Activated CD4-positive, CD25-positive, alpha-beta regulatory T cell treated with anti-CD3 and anti-CD28 coated beads, Interleukin-2, amount 50 U/mL, for 16 hours (primary cell): ENCODE data around the gene C11orf21.

Experiments
- DNase-seq: peaks from one replicate; pipeline ENCODE4 v3.0.0-alpha.2; 2020; ENCODE audit warnings: low read depth, low spot score

C11orf21 gene

DNA sequence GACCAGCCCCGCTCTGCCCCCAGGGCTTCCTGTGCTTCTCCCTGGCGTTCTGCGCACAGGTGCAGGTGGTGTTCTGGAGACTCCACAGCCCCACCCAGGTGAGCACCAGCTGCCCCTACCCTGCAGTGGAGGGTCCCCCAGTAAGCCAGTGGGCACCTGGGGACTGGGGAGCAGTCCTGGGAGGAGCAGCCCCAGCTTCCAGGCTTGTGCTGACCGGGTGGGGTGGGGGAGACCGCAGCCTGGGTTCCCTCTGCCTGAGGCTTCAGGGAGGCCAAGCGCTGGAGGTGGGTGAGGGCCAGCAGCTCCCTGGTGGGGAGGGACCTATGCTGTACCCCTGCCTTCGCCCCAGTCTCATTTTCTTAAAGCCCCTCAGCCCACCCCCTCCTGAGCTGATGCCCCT is 7.0 kb upstream of the C11orf21 start:
- DNase-seq: no peak

DNA sequence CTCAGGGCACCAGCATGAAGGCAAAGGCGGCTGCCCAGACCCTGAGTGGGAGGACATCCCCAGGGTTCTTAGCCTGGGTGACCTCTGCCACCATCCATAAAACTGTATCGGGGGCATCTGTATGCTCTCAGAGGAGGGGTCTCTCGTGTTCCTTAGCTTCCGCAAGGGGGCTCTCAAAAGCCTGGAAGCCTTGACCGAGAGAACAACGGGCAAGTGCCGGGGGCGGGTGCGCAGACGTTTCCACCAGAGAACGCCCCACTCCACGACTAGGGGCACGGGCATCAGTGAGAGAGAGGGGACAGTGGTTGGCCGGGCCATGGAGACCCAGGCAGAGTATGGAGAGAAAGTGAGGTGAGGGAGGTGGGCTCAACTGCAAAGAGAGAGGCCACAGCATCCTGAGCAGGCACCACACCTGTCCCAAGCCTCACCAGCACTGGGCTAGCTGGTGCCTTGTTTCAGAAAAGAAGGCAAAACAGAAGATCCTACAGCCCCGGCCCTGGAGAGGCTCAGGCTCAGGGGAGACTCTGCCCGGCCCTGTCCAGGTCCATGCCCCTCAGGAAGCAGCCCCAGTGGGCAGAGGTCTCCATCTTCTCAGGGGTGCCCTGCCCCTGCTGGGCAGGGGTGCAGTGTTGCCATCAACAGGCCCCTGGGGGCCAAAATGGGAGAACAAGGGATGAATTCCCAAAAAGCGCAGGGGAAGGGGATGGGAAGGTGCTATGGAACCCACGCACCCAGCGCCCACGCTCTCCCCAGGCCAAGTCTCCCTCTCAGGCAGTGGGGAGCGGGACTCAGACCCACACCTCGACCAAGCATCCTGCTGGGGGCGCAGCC is 6.0 kb upstream of the C11orf21 start:
- DNase-seq: no peak

DNA sequence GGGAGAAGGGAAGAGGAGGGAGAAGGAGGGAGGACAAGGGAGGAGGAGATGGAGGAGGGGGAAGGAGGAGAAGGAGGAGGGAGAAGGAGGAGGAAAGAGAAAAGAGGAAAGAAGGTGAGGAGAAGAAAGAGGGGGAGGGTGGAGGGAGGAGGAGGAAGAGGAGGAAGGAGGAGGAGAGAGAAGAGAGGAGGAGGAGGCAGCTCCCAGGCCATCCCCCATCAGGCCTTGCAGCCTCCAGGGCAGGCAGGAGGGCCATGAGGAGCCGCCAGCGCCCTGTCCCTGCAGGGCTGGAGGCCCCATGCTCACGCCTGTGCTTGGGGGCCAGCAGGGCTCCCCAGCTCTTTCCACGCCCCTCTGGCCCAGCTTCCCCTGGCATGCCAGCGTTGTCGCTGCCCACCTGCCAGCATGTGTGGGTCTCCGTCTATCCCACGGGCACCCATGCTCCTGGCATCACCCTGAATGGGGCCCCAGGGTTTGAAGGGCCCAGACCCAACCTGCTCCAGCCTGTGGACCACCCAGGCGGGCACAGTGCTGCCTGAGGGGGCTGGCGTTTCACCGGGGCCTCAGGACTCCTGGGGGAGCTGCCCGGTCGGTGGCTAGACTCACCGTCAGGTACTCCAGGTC is 5.3 kb upstream of the C11orf21 start:
- DNase-seq: no peak

DNA sequence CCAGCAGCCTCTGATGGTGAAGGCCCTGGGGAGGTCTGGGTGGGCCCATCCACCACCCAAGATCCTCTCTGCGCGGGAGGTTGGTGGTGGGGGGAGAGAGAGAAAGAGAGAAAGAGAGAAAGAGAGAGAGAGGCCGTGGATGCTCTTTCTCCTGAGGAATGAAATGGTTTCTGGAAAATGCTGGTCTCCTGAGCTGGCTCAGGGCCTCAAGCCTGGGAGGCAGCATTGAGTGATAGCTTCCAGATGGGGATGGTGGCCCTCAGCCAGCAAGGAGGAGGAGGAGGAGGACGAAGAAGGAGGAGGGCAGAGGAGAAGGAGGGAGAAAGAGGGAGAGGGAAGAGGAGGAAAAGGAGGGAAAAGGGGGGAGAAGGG is 4.7 kb upstream of the C11orf21 start:
- DNase-seq: no peak

DNA sequence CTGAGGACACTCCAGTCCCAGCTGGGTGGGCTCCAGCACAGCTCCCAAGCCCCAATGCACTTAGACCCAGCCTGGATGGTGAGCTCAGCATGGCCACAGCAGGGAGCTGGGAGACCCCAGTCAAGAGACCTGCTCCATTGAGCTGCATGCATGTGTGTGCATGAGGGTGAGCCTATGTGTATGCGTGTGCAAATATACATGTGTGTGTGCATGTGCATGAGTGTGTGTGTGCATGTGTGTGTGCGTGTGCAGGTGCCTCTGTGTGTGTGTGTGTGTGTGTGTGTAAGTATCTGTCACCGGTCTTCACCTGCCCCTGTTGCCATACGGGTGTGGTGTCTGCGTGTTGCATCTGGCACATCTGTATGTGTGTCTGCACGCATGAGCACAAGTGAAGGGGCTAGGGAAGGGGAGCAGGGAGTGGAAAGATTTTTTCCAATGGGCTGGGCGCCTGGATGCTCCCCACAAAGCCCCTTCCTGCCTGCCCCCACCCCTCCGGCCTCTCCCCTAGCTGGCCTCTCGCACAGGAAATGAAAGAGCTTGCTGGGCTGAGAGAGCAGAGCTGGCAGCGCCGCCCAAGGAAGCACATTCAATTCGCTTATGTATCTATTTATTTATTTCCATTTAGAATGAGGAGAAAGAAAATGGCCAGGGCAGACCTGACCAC is 4.2 kb upstream of the C11orf21 start:
- no peak for DNase-seq

DNA sequence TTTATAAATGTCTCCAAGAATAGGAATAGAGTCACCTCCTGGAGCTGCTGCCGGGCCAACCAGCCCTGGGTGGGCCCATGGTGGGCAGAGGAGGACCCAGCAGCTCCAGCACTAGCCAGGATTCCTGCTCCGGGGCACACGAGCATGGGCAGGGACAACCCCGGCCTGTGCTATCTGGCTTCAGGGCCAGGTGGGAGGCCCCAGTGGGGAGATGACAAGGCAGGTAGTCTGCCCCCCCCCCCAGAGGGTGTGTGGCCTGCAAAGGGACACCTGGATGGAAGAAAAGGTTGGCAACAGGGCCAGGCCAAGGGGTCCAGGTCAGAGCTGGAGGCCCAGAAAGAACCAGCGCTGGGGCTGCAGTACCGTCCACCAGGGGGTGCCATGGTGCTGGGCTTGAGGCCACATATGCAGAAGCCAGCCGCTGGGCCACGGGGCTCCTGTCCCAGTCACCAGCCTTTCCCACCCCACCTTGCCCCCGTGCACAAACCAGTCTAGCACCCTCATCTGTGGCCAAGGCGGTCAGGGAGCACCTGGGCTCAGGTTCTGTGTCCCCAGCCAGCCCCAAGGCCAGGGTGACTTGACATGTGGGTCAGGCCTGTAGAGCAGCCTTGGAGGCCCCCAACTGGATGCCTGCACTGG is 3.5 kb upstream of the C11orf21 start:
- DNase-seq: peak; percentile 61

DNA sequence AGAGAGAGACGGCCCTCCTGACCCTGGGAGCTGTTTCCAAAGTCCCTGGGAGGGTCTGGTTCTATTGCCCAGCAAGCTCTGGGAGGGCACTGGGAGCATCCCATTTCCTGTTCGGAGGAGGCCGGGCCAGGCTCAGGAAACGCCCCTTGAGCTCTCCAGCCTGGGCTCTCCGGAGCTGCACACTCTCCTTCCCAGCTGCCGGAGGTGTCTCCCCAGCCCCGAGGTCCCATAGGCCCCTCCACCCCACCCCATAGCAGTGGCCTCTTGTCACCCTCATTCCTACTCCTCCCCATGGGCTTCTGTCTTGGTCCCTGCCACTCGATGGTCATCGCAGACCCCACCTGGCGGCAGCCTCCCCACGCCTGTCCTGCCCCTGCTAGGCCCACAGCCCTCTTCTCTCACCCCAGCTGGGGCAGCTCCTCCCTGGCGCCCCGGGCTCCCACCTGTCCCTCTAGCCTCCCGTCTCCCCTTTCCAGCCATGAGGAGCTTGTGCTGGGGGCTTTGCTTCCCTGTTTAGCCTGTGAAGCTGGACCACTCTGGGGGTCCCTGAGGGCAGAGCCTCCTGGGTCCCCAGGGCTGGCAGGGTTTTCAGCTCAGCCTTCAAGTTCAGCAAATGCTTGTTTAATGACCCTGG is 2.9 kb upstream of the C11orf21 start:
- DNase-seq: no peak

DNA sequence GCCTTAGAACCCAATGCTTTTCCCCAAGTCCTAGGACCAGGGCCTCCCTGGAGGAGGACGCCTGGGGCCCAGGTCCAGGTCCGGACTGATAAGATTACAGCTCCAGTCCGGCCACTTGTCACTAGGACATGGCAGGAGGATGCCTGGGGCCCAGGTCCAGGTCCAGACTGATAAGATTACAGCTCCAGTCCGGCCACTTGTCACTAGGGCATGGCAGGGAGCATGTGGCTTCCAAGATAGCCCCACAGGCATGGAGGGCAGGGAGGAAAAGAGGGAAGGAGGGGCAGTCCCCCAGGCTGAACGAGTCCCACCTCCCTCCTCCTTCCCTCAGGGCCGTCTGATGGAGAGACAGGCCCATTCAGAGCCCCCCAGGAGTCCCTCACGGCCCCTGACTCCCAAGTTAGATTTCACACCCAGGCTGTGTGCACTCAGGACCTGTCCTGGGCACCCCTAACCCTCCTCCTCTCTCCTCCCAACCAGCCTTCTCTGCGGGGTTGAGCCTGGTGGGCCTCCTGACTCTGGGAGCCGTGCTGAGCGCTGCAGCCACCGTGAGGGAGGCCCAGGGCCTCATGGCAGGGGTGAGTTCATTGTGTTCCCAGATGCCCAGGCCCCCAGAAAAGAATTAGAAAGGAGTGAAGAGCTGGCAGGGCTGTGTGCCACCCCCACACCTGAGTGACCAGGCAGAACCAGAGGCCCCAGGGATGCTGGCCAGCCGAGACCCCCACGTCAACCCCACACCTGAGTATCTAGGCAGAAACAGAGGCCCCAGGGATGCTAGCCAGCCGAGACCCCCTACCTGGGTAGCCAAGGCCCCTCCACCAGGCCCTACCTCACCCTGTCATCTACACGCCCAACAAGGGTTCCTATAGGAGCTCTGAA is 2.1 kb upstream of the C11orf21 start:
- no peak for DNase-seq

DNA sequence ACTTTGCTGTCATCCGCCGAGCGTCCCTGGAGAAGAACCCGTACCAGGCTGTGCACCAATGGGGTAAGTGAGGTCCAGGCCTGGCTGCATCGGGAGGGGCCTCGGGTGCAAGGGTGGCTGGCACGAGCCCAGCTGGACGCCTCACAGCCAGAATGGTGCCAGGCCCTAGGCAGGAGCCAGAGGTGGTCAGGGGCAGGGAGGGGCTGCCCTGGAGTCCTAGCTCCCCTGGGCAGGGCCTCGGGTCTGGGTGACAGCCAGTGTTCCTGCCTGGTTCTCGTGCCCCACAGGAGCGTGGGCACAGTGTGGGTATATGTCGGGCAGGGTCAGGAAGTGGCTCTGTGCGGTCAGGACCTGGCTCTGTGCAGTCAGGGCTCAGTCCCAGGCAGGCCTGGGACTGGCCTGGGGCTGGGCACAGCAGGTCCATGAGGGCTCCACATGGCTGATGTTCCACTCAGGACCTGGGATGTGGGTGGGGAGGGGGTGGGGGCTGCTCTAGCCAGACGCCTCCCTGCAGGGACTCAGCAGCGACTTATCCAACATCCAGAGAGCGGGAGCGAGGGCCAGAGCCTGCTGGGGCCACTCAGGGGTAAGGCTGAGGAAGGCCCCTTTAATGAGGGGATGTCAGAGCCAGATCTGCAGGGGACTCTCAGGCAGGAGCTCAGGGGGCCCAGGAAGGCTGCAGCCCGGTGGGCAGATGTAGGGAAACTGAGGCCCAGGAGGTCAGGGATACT is 1.3 kb upstream of the C11orf21 start:
- DNase-seq: no peak

DNA sequence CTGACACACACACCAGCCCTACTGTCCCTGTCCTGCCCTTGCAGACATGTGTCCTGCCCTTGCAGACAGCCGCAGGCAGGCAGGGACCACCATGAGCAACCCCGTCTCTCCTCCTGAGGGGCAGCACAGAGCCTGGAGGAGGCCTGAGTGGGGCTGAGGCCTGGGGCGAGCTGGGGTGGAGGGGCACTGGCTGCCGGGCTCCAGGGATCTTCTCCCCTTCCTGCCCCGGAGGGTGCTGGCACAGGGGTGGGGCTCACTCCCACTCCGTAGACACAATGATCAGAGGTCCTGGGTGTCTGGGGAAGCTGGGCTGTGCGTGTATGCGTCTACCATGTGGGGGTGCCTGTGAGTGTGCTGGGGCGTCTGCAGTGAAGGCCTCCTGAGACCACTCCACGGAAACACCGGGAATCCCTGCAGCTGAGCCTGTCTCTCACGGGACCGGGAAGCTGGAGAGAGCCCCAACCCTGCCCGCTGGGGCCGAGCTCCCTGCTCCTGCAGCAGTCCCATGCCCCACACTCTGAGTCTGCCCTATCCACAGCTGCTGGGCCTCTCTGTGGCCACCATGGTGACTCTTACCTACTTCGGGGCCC is 683 bp upstream of the C11orf21 start:
- DNase-seq: no peak

DNA sequence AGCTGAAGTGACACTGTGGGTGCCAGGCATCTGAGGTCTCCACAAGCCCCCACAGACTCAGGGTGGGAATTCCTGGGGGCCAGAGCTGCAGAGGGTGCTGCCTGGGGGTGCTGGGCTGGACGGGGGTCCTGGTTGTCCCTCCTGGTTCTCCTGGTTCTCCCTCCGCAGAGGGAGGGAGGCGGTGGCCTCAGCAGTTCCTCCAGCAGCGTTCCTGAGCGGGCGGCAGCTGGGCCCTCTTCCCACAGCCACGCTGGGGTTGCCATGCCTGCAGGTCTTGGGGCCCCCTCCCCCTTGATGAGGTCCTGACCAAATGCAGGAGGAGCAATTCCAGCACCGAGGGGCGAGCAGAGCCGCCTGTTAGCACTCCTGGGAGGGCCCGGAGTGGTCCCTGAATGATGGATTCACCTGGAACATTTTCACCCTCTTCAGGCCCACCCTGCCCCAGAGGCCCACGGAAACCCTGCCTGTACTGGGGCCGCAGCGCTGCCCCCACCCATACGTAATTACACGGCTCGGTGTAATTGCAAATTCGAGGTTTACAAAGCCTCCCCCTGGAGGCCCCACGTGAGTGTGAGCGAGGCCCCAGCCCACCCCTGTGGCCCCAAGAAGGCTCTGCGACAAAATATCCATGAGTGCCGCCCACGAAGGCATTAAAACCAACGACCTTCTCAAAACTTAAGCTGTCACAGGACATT is 635 bp downstream of the C11orf21 start:
- DNase-seq: no peak

DNA sequence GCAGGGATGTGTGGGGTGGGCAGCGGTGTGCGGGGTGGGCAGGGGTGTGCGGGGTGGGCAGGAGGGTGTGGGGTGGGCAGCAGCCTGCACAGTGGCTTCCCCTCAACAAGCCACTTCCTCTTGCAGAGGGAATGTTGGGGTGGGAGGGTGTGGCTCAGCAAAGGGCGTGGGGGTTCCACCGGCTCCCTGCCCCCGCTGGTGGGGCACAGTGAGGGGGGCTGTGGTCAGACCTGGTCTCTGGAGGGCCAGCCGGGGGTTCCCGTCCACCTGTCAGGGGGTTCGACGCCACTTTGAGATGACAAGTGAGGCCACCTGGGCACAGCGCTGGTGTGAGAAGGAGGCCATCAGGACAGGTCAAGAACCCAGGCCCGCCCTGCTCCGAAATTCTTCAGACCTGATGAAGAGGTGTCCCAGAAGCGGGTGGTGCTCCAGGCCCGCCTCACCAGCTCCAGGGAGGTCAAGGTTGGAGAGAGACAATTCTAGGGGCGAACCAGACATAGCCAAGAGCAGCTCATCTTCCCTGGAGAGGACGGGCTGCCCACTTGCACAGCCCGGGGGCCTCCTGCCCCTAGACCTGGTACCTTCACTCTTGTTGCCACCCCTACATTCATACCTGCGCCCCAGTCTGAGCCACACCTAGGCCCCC is 1.3 kb downstream of the C11orf21 start:
- DNase-seq: no peak

DNA sequence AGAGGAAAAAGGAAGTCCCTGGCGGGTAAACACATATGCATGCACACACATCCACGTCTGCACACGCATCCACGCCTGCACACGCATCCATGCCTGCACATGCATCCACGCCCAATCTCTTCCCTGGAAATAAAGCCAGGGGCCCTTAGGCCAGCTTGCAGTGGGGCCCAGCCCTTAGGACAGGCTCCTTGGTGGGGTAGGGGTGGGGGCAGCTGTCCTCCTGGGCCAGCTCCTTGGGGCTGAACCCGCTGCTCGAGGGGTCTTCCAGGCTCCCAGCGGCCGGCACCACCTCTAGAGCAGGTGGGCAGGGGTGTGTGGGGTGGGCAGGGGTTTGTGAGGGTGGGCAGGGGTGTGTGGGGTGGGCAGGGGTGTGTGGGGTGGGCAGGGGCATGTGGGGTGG is 1.9 kb downstream of the C11orf21 start:
- DNase-seq: no peak

DNA sequence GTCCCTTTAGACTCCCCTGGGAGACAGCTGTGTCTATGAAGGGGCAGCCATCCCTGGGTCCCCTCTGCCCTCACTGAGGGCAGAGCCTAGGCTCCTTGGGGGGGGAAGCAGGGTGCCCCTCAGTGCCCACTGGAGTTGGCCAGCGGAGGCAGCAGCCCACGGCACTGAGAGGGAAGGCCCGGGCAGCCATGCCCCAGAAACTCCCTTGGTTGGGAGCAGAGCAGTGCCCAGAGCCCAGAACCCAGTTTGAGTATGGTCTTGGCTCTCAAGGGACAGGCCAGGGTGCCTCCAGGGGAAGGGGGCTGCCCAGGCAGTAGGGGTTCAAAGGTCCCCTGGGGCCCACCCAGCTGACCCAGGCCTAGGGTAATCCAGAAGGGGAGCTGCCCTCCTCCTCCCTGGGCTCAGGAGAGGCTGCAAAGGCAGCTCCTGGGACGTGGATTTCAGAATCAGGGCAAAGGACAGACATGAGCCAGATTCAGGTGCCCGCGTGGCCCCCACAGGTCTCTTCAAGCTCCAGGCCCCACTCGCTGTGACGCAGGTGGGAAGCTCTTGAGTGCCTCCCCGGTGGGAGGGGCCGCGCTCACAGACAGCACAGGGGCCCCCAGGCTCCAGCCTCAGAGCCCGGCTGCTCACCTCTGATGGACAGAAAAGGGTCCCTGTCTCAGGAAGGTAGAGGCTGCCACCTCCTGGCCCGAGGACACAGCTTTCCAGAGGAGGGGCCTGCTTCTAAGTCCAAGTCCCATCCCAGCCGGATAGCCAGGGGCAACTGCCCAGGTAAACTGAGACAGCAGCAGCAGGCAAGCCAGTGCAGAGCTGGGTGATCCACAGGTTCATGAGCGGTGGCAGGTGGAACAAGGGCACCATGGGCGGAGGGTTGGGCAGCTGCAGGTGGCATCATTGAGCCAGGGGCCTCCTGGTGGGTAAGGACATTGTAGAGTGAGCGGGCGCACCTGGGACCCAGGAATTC is 2.6 kb downstream of the C11orf21 start:
- no peak for DNase-seq

DNA sequence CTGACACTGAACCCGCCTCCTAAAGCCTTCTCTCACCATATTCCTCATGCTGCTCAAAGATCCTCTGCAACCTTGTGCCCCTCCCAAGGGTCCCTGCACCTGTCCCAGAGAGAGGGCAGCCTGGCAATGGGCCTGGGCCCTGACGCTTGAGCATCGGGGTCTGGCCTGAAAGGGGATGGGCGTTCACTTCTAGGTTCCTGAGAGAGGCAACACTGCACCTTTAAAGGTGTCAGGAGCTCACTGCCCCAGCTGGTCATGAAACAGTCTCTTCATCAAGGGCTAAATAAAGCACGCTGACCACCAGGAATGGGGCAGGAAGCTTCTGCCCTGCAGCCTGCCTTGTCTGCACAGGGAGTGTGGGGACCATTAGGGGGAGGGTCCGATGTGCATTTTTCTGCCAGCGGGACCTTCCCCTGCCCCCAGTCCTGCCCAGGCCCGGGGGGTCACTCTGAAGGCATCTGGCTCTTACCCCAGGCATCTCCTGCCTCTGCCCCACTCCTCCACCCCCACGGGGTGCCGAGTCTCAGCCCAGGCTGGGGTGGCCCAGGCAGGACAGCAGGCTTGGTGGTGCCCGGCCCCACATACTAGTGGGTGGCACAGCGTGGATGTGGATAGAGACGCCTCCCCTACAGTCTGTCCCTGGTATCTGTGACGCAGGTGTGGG is 3.5 kb downstream of the C11orf21 start:
- no peak for DNase-seq

DNA sequence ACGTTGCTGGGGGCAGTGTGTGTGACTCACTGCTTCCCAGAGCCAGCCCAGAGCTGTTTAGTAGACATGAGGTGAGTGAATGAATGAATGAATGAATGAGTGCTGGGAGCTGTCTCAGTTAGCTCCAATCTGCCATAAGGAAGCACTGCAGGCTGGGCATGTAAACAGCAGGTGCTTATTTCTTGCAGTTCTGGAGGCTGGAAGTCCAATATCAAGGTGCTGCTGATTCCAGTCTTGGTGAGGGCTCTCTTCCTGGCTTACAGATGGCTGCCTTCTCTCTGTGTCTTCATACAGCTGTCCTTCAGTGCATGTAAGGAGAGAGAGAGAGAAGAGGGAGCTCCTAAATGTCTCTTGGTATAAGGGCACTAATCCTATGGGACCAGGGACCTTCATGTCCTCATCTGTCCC is 4.1 kb downstream of the C11orf21 start:
- DNase-seq: no peak
